GM21825 (cell line): ENCODE data around the gene MAL.
A peak's percentile ranks its signal among the peaks of the same experiment; 100 is the strongest.

Source experiments
- ATAC-seq: cut with Tn5 transposase; IDR thresholded peaks from one replicate; pipeline ENCODE4 v1.9.1; 2021; ENCODE audit warnings: mild to moderate bottlenecking, moderate library complexity; ENCODE audit not compliant: unreplicated experiment

Gene MAL

DNA sequence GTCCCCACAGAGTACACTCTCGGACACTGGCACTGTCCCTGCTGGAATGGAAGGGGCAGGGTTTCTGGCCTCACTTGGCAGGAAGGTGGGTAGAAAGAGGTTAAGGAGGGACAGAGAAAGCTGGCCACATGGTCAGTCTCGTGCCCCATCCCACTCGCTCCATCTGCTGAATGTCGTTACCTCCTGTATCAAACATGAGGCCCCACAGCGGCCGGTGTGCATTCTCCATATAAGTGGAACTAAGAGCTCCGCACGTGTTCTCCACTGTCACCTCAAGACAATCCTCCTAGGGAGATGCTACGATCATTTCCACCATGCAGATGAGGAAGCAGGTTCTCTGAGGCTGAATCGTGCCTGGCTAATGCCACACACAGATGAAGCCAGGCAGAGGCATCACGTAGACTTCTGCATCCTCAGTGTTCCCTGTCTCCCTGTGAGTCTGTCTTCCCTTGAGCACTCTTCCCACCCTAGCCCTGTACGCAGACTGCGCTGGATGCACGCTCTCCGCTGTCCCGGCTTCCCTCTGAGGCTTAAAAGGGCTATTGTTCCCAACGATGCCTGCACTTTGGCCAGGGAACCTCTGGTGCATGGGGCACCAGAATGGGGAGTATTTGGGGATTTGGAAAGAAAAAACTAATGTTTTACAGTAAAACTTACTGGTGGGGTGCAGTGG lies 35.1 kb downstream of the MAL start:
- no peak for ATAC-seq

DNA sequence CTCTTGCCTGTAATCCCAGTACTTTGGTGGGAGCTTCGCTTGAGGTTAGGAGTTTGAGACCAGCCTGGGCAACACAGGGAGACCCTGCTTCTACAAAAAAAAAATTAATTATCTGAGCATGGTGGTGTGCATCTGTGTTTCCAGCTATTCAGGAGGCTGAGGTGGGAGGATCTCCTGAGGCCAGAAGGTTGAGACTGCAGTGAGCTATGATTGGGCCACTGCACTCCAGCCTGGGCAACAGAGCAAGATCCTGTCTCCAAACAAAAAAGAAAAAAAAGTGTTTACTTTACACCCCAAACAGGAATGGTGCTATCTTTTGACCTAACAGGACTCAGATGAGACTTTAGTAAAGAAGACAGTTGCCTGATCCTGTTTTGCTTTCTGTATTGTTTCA lies 35.6 kb downstream of the MAL start:
- no peak for ATAC-seq

- no peak for ATAC-seq
Measured at GRCh38 chr2:95061601-95062183, 36.2 kb downstream of the MAL start.

GRCh38 chr2:95062242-95063085 lies 37.0 kb downstream of the MAL start:
- ATAC-seq: peak; percentile 13

DNA sequence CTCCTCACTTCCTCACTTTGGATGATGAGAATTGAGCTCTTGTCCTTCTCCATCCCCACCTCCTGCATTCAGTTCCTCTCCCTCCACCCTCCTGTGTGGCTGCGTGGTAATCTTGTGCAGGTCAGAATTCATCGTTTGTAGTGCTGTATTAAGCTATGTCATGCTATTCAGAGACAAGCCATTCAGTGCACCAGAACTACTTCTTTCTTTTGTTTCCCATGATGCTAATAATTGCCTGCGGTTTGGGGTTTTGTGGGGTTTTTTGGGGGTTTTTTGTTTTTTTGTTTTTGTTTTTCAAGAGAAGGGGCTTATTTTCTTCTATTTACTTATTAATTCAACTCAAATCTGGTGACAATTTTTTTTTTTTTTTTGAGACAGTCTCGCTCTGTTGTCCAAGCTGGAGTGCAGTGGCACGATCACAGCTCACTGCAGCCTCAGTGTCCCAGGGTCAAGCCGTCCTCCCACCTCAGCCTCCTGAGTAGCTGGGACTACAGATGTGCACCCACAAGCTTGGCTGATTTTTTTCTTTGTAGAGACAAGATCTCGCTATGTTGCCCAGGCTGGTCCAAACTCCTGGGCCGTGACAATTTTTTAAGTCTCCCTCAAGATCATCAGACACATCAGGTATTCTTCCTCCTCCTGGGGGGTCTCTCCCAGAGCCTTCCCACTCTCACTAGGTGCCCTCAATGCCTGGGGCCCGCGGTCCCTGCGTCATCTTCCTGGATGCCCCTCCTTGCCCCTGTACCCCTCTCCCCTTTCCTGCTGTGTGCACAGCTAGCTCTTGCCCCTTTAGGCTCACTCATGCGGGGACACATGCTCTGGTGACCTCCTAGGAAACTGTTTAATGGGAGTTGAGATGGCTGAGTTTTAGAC lies 37.8 kb downstream of the MAL start:
- ATAC-seq: peak; percentile 68

DNA sequence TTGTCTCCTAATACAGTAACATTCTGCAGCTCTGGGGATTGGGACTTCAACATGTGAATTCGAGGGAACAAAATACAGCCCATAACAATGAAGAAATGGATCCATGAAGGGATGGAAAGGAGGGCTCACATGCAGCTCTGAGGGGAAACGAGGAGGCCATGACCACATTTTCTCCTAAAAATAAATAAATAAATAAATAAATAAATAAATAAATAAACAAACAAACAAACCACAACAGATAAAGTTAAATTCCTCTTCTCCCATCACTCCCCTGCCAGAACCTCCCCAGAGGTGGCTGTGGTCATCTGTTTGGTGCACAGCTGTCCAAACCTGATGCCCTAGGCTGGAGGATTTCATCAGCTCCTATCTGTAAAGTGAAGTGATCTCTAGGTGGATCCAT lies 42.7 kb downstream of the MAL start:
- ATAC-seq: no peak

DNA sequence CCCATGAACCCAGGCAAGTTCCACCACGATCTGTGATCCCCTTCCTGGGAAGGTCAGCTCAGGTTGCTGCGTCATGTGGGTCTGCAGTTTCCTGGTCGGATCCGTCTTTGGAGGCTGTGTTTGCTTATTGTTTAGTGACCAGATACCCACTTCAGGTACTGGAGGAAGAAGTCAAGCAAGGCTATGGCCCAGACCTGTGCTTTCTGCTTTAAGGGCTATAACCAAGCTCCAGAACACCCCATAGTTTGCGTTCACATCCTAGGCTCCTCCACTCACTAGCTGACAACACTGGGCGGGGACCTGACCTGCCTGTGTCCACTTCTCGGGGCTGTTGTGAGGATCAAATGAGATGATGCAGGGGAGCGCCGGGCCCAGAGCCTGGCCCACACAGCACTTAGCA lies 44.0 kb downstream of the MAL start:
- ATAC-seq: no peak

- no peak for ATAC-seq
Measured at GRCh38 chr2:95071856-95072255, 46.3 kb downstream of the MAL start.

DNA sequence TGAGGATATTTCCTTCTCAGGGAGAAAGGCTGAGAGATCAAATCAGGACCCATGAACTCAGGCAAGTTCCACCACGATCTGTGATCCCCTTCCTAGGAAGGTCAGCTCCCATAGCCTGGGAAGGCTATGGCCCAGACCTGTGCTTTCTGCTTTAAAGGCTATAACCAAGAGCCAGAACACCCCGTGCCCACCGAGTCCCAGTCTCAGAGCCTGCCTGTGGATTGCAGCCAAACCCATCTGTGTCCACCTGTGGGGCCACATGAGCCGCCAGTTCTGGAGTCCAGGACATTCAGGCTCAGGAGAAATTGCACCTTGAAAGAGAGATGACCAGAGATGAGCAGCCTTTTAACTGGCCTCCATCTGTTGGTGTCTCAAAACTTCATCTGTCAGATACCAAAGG lies 46.9 kb downstream of the MAL start:
- ATAC-seq: no peak

- ATAC-seq: no peak
Measured at GRCh38 chr2:95073856-95074662, 48.6 kb downstream of the MAL start.

GRCh38 chr2:95074663-95075439 lies 49.3 kb downstream of the MAL start:
- no peak for ATAC-seq

GRCh38 chr2:95075440-95076132 lies 50.1 kb downstream of the MAL start:
- no peak for ATAC-seq

DNA sequence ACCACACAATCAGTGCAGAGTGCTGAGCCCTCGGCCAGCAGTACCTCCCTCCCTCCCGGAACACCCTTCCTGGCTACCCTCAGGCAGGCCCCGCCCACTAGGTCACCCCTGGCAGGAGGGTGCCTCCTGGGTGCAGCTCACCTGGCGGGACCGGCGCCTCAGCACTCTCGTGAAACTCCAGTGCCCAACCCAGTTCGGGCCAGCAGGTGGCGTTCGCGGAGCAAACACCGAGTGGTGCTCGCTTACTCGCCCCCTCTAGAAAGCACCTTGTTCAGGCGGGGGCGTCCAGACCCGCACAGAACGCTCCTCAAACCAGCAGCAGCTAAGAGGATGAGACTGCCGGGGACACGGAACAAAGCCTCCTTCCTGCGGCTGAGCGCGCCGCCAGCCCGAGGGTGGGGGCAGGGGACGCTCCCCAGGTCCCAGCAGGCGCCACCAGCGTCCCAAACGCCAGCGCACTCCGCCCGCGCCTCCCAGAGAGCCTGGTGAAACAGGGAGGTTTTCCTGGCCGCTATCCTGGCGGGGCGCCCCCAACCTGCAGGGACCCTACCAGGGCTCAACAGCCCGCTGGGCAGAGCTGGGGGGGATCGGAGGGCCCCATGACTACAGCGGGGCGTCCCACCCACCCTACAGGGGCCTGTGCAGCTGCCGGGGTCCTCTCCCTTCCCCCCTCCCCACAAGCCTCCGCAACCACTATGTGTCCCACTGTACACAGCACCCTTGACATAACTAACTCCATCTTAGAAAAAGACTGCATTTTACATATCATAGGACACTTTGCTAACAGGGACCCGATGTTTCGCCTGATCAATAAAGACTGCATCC lies 51.4 kb downstream of the MAL start:
- peak; percentile 75 for ATAC-seq

GRCh38 chr2:95077530-95077825 lies 52.0 kb downstream of the MAL start:
- ATAC-seq: no peak

DNA sequence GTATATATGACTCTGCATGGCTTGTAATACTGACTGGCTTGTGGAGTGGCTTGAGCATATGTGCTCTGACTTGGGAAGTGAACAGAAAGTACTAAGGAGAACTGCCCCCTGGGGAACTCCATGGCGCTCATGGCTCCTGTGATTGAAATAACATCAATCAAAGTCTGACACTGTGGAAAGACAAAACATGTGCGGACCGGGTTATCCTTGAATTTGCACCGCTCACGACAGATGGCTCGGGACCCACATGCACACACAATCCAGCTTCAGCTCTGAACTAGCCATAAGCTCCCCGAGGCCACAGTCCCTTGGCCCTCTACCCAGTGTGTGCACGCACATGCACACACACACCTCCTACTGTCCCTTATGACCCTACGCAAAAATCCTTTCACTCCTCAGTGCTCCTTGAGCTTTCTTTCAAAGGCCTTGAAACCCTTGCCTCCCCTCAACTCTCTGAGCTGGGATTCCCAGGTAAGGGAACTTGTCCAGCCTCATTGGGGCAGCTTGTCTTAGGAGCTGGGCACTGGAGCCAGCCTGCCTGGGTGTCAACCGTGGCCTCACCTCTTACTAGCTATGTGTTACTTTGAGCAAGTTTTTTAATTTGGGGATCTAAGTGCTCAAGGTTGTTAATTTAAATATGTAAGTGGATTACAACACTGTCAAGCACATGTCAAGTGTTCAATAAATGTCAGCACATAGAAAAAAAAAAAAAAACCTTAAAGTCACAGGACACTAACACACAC lies 52.5 kb downstream of the MAL start:
- no peak for ATAC-seq

- ATAC-seq: no peak
Measured at GRCh38 chr2:95079199-95079683, 53.7 kb downstream of the MAL start.

- ATAC-seq: no peak
Measured at GRCh38 chr2:95082477-95082876, 57.0 kb downstream of the MAL start.
